GM12801 (cell line): Measurements from ENCODE around the gene TACSTD2.

Experiments
- TF ChIP-seq, protein P1 (sequence below): IDR thresholded peaks from one replicate; pipeline ENCODE4 v1.5.1; 2011; ENCODE audit warnings: control low read depth; ENCODE audit not compliant: insufficient read length; ENCODE audit errors: extremely low read depth

TACSTD2 gene

GRCh38 chr1:58571616-58572015 lies 5.4 kb downstream of the TACSTD2 start:
- TF ChIP-seq, protein P1, sequence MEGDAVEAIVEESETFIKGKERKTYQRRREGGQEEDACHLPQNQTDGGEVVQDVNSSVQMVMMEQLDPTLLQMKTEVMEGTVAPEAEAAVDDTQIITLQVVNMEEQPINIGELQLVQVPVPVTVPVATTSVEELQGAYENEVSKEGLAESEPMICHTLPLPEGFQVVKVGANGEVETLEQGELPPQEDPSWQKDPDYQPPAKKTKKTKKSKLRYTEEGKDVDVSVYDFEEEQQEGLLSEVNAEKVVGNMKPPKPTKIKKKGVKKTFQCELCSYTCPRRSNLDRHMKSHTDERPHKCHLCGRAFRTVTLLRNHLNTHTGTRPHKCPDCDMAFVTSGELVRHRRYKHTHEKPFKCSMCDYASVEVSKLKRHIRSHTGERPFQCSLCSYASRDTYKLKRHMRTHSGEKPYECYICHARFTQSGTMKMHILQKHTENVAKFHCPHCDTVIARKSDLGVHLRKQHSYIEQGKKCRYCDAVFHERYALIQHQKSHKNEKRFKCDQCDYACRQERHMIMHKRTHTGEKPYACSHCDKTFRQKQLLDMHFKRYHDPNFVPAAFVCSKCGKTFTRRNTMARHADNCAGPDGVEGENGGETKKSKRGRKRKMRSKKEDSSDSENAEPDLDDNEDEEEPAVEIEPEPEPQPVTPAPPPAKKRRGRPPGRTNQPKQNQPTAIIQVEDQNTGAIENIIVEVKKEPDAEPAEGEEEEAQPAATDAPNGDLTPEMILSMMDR, result no peak

- TF ChIP-seq, protein P1, result no peak
These were observed 6.2 kb downstream of the TACSTD2 start for GRCh38 chr1:58570817-58571216.

GRCh38 chr1:58570094-58570493 lies 7.0 kb downstream of the TACSTD2 start:
- TF ChIP-seq, protein P1, result no peak

- TF ChIP-seq, protein P1, result no peak
These were observed 8.1 kb downstream of the TACSTD2 start for GRCh38 chr1:58568911-58569310.

DNA sequence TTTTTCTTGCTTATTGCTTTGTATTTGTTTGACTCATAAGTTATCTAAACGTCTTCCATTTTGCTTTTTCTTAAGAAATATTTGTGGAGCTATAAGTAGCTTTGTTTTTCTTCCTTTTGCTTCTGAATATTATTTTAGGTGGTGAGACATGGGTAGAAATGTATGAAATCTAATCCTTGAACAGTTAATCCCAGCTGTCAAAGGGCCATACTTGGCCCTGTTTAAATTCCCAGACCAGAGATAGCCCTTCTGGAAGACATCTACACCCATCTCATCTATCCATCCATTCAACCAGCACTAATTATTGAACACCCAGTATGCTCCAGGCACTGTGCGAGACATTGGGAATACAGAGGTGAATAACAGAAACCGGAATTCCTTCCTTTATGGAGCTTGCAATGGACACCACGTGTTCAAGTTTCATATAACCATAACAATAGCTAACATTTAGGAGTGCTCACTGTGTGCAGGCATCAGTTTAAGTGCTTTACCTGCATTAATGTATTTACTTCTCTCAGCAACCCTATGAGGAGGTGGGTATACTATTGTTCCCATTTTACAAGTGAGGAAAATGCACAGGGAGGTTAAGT lies 8.7 kb downstream of the TACSTD2 start:
- TF ChIP-seq, protein P1, result no peak

DNA sequence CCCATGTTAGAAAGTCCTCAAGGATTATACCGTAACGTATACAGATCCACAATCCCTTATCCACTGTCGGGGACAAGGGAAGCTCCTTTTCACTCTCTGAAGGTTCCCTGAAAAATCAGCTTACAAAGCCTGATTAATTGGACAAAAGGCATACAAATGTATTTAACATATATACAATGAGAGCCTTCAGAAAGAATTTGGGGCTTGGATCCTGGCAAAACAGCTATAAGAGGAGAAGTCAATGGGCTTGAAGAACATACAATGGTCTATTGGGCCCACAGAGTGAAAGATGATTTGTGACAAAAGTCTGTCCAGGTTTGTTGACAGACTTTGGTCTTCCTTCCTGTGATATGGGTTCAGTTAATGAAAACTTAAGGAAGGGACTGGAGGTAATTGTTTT lies 10.7 kb downstream of the TACSTD2 start:
- TF ChIP-seq, protein P1, result no peak

DNA sequence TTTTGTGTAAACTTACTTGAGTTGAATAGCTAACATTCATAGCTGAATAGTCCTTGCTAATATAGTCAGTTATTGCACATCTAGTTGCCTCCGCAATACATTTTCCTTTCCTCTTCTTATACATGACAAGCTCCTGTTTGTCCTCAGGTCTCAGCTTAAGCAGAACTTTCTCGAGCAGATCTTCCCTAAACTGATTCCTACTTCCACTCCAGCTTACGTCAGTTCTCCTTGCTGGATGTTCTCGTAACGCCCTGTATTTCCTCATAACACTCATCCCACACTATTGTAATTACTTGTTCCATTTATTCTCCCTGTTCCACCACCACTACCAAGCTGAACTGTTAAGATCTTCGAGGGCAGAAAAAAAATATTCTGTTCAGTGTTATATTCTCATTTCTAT lies 15.4 kb downstream of the TACSTD2 start:
- TF ChIP-seq, protein P1, result no peak
